NCI-H82 treated with DMSO at 0.1 percent for 48 hours (cell line): ENCODE measurements around the gene MAP2K6.

ENCODE experiments used
- DNase-seq: peaks from one replicate; lab custom pipeline; 2025; ENCODE audit not compliant: unreplicated experiment; lab: John Stamatoyannopoulos, UW

Gene MAP2K6

GRCh38 chr17:69528035-69528434, 113.5 kb downstream of the MAP2K6 start:
- DNase-seq, result no peak

GRCh38 chr17:69533481-69534234, 119.2 kb downstream of the MAP2K6 start:
- no peak for DNase-seq

- DNase-seq, result no peak
Observed at GRCh38 chr17:69534235-69534621, 119.7 kb downstream of the MAP2K6 start.

- no peak for DNase-seq
Observed at GRCh38 chr17:69535016-69535570, 120.6 kb downstream of the MAP2K6 start.

GRCh38 chr17:69538795-69539194, 124.3 kb downstream of the MAP2K6 start:
- DNase-seq, result no peak

GRCh38 chr17:69539274-69539673, 124.8 kb downstream of the MAP2K6 start:
- DNase-seq, result peak; percentile 71

GRCh38 chr17:69539781-69540319, 125.4 kb downstream of the MAP2K6 start:
- DNase-seq, result peak; percentile 85

- no peak for DNase-seq
Observed at GRCh38 chr17:69540356-69540755, 125.9 kb downstream of the MAP2K6 start.

- no peak for DNase-seq
Observed at GRCh38 chr17:69547230-69547629, 132.7 kb downstream of the MAP2K6 start.

GRCh38 chr17:69547947-69548346, 133.4 kb downstream of the MAP2K6 start:
- DNase-seq, result no peak

GRCh38 chr17:69551212-69552010, 136.9 kb downstream of the MAP2K6 start:
- DNase-seq, result no peak

GRCh38 chr17:69552986-69553667, 138.6 kb downstream of the MAP2K6 start:
- no peak for DNase-seq

- DNase-seq, result no peak
Observed at GRCh38 chr17:69555056-69555455, 140.6 kb downstream of the MAP2K6 start.

- DNase-seq, result no peak
Observed at GRCh38 chr17:69557339-69557738, 142.8 kb downstream of the MAP2K6 start.

- DNase-seq, result no peak
Observed at GRCh38 chr17:69558796-69559195, 144.3 kb downstream of the MAP2K6 start.

GRCh38 chr17:69560987-69561441, 146.5 kb downstream of the MAP2K6 start:
- DNase-seq, result peak; percentile 20

- no peak for DNase-seq
Observed at GRCh38 chr17:69561462-69561861, 147.0 kb downstream of the MAP2K6 start.

GRCh38 chr17:69565447-69565846, 150.9 kb downstream of the MAP2K6 start:
- DNase-seq, result no peak

- DNase-seq, result no peak
Observed at GRCh38 chr17:69567130-69567529, 152.6 kb downstream of the MAP2K6 start.

GRCh38 chr17:69572747-69573146, 158.2 kb downstream of the MAP2K6 start:
- DNase-seq, result no peak

- DNase-seq, result no peak
Observed at GRCh38 chr17:69573396-69573795, 158.9 kb downstream of the MAP2K6 start.
